Hematopoietic multipotent progenitor cell treated with erythropoietin and hydrocortisone succinate and interleukin-3 and kit ligand, for 8 days (in vitro differentiated cells): ENCODE results near the gene TTYH3.

Source experiments
- DNase-seq: peaks from one replicate; pipeline ENCODE4 v3.0.0-alpha.2; 2015

The TTYH3 gene

DNA sequence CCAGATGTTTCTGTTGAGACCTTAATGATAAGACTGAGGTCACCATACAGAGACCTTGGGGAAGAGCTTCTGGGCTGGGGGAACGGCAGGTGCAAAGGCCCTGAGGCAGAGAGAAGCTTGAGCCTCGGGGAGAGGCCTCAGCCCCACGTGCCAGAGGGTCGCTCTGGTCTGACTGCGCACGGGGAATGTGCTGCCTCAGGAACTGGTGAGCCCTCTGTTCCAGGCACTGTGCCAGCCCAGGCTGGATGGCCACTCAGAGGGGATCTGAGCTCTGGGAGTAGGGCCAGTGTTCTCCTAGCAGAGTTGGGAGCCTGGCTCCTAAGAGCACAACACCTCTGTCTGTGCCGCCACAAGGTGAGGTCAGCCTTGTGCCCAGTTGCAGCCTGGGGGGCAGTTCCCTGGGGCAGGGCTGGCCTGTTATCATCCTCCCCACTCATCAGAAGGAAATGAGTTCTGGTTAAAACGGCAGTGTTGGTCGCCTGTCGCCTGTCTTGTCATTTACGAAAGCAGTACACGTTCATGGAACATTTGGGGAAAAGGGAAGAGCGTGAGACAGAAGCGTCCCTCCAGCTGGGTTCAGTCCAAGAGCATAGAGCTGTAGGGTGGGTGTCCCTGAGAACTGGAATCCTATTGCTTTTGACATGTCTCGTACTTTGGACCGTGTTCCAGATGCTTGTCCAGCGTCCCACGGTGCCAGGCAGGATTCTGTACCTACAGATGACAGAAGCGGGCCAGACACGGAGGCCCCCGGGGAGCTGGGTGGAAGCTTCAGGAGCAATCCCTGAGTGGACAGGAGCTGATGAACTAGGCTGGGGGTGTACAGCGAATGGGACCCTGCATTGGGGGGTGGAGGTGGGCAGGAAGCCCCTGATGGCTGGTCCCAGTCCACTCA lies 4.3 kb downstream of the TTYH3 start:
- no peak for DNase-seq

DNA sequence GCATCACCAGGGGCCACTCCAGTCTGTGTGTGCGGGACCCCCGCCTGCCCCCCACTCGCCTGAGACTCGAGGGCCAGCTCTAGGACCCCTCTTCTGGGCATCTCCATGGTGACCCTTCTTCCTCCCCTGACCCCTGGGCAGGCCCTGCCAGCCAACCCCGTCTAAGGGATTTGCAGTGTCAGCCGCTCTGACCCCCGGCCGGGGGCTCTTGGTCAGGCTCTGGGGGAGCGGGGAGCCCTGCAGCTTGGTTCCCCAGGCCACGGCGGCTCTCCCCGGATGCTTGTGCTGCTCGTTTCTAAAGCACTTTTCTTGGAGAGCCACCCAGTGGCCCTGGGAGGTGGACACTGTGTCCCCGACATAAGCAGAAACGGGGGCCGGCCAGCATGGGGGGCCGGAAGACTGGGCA lies 5.3 kb downstream of the TTYH3 start:
- DNase-seq = no peak

DNA sequence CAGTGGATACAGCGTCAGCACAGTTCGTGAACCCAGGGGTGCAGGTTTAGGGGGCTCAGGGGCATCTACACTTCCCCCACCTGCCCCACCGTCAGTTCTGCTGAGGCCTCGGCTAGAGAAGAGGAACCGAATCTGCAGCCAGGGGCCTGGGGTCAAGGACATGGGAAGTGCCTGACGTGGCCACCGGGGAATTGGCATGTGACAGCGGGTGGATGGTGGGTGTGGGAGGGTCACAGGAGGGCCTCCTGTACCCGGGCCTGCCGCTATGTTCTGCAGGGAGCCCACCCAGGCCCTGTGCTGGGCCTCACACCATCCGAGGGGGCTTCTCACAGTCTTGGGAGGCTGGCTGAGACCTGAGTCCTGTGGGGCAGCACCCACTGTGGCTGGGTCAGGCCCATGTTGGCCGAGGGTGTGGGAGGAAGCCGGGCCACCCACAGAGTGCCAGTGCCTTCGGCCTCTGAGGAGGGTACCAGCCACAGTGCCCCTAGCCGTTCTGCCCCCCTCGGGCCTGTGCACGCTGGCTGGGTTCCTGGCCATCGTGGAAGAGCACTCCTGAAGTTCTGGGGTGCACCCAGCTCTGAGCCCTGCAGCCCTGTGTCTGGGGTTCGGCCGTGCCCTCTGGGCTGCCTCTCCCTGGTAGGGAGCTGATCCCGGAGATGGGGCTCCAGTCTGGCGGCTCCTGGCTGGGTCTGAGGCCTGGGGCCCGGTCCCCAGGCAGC lies 5.9 kb downstream of the TTYH3 start:
- no peak for DNase-seq

DNA sequence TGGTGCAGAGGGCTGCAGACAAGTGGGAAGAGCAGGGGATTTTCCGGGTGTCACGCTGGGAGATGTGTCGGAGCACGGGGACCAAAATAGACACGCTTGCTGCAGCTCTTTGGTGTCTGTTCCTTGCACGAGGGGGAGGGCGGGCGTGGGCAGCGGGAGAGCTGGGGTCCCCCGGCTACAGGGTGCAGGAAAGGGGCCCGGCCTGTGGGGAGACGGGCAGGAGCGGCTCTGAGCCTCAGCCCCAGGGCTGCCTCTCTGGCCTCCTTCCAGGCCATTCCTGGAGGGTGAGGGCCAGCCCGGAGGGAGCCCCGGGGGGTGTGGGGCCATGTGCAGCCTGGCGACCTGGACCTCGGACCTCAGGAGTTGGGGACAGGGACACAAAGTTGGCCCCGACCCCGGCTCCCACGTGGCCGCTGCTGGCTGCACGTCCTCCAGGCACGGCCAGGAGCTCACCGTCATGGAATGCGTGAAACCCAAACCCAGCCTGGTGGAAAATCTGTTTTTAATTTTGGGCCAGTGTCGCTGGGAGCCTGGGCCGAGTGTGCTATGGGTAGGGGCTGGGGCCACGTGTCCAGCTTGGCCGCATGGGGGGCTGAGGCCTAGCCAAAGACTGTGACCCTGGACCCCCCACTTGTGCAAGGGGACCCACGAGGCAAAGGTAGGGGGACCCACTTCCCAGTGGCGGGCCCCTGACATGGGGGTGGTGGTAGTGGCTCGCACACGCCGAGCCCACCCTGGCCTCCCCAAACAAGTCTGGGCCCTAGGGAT lies 6.6 kb downstream of the TTYH3 start:
- DNase-seq = no peak

DNA sequence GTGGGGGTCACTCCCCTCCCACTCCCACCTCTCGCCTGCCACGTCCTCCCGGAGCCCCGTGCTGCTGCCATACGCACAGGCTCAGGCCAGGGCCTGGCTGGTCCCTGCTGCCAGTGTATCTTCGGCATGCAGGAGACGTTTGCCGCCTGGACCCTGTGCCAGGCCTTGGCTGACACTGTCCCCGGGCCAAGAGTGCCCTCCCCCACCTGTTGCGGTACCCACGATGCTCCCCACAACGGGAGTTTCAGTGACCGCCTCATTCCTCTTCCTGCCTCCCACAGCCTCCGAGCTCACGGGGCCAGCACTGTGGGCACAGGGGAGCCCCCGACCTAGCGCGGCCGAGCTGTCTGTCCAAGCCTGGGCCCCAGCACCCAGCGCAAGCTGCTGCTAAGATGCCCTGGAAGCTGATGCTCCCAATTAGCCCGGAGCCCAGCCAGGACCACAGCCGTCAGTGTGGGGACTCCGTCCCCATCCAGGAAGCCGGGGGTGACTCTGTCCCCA lies 7.4 kb downstream of the TTYH3 start:
- DNase-seq = no peak

DNA sequence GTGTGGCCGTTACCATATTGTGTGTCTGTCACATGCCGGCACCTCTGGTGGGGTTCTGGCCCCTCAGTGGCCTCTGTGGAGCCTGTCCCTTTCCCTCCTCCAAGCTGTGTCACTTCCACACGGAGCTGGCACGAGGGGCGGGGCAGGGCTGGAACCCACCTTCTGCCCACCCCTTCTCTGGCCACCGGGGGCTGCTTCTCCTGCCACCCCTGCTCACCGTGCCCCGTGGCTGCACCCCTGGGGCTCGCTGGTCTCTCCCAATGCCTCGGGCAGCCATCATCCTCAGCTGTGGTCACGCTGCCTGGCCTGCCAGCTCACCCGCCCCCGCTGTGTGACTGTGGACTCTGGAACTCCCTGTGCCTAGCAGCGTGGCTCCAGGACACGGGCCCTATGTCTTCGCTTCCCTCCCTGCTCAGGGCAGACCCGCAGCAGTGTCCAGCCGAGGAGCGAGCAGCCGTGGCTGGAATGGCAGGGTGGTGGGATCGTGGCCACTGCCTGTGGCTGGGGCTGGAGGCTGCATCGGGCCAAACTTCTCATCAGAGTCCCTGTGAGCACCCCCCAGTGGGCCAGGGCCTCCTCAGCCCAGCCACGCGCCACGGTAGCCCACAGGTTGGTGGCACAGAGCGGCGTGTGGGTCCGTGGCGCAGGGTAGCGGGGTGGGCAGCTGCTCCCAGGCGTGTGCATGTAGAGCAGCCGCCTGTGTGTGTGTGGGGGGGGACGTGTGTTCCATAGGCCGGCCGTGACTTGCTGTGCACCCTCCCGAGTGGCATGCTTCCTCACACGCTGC lies 8.1 kb downstream of the TTYH3 start:
- no peak for DNase-seq

DNA sequence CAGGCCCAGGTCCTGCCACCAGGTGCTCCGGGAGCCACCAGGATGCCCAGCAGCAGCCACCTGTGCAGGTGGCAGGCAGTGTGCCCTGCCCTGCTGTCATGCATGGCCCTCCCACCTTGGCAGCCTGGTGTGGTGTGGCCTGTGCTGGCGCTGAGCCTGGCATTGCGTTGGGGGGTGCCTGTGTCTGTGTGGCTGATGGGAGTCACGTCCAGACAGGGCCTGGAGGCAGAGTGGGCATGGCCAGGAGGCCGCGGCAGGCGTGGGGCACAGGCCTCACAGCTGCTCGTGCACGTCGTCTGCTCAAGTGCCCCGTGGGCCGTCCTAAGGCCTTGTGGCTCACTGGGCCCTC lies 8.7 kb downstream of the TTYH3 start:
- DNase-seq = no peak

DNA sequence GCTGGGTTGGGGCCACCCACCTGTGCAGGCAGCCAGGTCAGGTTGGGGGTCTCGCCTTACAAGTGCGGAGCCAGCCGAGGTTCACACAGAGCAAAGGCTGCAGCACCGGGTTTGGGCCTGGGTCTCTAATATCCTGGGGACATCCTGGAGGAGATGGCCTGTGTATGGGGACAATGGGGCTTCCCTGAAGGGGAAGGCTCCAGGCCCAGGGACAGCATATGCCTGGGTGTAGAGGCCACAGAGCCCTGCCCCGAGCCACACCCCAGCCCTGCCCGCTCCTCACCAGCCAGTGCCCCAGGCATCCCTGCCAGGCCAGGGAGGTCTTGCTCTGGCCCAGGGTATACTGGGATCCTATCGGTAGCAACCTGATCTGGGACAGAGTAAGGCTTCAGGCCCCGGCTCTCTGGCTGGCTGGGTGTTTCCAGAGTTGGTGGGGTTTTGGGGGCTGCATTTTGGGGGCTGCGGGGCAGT lies 9.1 kb downstream of the TTYH3 start:
- DNase-seq = no peak

DNA sequence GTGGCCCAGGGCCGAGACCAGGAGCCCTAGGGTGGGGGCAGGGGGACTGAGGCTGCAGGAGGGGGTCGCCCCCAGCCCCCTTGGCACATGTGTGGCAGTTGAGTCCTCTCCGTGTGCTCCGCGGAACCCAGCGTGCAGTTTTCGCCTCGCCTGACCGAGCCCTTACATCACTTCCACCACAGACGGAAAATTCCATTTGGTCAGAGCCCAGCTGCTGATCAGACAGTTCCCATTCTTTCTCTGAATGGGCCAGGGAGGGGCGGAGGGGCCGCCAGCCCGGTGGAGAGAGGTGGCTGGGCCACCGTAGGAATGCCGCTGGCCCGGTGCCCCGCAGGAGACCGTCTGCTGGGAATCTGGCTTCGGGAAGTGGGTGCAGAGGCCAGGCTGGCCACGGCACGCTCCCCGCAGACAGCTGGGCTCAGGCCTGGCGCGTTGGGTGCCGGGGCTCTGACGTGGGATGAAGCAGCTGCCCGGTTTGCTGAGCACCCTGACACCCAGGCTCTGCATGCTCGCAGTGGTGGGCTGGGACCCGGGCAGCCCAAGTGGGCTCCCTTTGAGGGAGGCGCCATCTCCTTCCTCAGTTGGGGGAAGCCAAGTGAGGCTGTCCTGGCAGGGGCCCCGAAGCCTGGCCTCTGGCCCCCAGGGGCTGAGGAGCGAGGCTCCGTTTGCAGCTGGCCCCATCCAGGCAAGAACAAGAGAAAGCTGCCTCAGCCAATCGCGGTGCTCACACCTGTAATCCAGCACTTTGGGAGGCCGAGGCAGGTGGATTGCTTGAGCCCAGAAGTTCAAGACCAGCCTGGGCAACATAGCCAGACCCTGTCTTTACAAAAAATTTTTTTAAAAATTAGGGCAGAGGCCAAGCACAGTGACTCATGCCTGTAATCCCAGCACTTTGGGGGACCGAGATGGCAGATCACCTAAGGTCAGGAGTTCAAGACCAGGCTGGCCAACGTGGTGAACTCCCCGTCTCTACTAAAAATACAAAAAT lies 9.9 kb downstream of the TTYH3 start:
- DNase-seq = no peak

DNA sequence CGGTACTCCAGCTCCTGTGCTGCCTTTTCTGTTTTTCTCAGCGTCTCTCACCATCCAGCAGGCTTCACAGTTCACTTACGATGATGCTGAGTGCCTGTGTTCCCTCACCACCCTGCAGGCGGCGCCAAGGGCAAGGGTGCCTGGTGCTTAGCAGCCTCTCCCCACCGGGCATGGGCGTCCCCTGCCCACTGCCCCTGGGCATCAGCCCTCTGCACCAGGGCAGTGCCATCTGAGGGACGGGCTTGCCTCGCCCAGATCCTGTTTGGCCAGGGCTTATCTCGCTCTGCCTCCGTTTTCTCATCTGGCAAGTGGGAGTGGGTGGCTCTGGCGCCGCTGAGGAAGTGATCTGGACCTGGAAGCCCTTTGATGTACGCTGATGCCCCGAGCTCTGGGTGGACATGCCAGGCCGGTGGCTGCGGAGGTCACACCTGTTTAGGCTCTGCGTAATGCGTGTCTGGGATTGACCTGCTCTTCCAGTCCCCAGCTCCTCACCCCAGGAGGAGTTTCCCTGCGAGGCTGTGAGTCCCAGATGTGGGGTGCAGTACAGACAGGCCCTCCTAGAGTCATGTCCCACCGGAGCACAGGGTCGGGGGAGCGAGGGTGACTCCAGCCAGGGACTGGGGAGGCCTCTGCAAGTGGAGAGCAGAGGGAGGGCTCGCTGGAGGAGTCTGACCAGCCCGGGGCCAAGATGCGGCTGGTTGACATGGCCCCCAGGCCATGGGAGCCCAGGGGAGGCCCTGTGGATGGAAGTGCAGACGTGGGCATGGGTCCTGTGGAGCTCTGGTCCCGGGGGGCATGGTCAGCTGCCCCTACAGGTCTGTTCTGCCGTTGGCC lies 11.8 kb downstream of the TTYH3 start:
- DNase-seq = peak; percentile 27

DNA sequence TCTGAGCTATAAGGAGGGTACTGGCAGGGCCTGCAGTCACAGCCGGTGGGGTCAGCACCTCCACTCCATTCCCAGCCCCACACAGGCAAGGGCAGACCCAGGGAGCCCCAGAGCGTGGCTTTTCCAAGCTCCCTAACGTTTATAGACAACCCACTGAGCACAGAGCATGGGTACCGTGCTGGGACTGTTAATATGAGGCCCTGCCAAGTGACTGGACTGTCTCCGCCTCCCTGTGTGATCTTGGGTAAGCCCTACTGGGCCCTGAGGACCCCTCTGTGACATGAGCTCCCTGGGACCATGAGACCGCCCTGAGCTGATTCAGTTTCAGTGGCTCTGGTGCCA lies 12.4 kb downstream of the TTYH3 start:
- DNase-seq = no peak

DNA sequence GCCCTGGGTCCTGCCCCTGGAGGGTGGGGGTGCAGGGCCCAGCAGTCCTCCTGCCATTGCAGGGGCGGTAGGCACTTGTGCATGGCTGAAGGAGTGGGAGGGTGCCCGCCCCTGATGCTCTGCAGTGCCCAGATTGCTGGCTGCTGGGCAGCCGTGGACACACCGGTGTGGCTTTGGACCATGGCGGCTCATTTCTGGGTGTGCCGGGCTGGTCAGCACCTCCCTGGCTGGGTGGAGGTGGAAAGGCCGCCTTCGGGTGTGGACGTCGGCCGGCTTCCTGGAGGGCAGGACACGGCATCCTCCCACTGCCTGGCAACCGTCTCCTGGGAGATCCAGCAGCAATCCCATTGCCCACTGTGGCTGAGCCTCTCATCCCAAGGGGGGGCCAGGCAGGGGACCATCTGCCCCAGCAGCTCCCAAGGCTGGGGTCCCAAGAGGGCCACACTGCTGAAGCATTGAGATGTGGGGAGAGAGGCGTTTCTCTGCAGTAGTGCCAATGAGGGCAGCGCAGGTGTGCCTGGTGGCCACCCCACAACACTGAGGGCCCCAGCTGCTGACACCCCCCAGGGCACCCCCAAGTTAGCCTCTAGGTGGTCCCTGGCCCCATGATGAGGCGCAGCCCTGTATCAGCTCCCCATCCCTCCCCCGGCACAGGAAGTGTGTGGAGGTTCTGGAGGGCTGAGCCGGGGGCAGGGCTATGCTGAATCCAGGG lies 12.9 kb downstream of the TTYH3 start:
- DNase-seq = no peak

DNA sequence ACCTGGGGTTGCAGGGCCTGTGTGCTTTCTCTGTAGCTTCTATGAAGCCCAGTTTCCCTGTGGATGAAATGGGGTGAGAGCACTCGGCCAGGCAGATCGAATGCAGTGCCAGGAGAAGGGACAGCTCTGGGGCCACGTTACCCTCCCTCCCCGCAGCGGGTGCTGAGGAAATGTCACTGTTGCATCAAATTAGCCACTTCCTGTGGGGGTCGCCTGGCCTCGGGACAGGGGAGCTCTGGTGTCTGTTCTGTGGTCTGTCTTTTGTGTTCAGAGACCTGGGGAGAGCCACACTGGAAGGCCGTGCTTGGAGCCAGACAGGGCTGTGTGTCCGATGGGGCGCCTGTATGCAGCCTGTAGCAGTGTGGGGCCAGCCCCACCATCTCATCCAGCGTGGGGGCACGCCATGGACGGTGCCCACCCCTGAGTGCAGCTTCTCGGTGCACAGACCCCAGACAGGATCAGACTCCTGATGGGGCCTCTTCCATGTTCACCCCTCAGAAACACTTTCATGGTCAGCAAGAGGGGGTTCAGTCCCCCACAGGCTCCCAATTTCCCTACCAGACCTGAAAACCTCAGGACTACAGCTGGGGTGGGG lies 13.6 kb downstream of the TTYH3 start:
- peak; percentile 23 for DNase-seq

DNA sequence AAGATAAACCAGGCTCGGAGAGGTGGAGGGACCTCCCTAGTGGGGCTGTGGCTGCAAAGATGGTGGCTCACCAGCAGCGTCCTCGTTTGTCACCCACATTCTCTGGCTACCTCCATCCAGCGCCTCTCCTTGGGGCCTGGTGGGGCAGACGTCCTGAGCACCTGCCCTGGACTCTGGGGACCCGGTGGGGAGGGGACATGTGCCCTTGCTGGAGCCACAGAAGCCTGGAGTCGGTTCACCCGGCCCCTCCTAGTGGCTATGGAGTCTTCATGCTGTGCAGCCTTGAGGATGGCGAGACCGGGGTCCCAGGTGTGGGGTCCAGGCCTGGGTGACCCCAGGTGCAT lies 14.5 kb downstream of the TTYH3 start:
- DNase-seq = no peak

DNA sequence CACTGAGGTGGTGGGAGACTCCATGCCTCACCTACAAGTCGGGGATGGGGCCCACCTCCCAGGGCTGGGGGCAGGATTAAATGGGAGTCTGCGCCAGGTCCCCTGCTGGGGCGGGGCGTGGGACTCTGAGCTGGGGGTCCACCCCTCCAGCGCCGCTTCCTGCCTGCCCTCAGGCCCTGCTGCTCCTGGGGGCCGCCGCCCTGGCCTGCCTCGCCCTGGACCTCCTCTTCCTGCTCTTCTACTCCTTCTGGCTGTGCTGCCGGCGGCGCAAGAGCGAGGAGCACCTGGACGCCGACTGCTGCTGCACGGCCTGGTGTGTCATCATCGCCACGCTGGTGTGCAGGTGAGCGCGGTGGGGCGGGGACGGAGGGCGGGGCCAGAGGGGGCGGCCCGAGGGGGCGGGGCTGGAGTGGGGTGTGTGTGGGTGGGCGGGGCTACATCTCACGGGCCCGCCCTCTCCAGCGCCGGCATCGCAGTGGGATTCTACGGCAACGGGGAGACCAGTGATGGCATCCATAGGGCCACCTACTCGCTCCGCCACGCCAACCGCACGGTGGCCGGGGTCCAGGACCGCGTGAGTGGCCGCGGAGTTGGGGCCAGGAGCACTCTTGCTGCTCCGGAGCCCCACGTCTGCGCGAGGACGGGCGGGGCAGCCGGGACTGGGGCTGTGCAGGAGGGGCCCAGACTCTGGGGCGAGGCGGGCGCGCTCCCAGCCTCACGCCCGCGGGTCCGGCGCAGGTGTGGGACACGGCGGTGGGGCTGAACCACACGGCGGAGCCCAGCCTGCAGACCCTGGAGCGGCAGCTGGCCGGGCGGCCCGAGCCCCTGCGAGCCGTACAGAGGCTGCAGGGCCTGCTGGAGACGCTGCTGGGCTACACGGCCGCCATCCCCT lies 15.1 kb downstream of the TTYH3 start:
- no peak for DNase-seq

DNA sequence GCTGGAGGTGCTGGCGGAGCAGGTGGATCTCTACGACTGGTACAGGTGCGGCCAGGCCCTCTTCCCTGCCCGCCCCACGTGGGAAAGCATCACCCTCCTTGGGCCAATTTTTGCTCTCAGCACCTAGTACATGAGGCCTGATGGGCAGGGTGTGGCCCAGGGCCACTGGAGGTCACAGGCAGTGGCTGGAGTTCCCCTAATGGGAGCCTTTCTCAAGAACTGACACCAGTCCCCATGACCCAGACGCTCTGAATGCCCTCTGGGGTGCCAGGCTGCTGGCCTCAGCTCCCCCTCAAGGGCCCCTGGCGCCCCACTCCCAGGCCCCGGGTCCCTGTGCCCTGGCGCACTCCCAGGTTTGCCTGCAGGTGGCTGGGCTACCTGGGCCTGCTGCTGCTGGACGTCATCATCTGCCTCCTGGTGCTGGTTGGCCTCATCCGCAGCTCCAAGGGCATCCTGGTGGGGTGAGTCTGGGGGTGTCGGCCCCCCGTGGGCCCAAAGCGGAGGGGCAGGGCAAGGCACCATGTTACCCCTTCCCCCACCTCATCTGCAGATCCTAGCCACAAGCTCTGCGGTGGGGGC lies 15.9 kb downstream of the TTYH3 start:
- no peak for DNase-seq

DNA sequence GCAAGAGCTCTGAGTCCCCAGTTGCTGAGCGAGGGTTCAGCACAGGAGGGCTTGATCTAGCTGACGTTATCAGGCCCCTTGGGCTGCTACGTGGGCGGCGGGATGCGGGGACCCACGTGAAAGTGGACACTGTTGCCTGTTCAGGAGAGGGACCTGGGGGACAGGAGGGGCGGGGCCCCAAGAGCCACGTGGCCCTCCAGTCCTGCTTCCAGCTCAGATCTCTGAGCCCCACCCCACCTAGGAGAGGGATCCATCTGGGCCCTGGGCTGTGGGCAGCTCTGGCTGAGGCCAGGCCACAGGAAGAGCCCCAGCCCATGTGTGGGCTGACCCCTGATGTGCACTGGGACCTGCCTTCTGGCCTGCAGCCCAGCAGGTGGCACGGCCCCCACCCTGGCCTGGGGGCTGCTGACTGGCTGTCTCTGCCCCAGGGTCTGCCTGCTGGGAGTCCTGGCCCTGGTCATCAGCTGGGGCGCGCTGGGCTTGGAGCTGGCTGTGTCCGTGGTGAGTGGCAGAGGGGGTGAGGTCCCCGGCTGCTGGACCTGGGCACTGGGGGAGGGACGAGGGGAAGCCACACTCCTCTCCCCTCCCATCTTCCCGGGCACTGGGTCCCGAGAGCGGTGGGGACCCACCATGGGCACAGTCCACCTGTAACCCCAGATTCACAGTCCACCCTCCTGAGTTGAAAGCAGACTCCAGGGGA lies 17.5 kb downstream of the TTYH3 start:
- no peak for DNase-seq
